Measurements from ENCODE around the gene LHPP.

LHPP gene

GRCh38 chr10:124448696-124449169, 12.9 kb upstream of the LHPP start:
- no peak for DNase-seq

DNA sequence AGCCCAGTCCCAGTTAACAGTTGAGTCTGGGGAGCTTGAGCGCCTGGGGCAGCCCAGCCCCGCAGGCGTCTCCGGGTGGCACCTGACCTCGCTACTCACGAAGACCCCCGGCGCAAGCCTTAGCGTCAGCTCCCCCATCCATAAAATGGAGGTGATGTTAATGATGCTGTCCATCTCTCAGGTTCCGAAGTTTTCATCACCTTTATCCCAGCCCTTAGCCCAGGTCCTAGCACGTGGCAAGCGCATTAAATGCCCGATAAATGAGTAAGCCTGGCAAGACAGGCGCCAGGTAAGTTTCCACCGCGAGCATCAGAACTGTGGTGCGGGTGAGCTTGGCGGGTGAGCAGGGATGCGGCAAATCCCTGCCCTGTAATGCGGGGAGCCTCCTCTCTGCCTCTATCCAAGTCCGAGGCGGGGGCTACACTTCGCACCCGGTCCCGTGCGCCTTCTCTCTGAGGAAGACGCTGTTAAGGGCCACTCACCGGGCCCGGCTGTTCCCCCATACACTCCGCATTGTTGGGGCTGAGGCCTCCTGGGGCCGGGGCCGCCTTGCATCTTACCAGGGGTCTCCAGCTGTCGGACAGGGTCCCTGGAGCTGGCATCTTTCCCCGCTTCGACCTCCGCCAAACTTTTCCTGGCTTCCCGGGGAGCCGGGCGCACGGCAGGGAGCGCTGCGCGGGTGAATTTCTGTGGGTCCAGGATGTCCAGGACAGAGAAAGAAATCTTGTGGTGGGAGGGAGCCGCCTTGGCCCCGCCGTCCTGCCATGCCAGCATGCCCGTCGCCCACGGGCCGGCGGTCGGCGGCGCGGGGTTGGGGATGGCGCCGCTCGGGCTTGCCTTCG, 12.2 kb upstream of the LHPP start:
- no peak for DNase-seq

DNA sequence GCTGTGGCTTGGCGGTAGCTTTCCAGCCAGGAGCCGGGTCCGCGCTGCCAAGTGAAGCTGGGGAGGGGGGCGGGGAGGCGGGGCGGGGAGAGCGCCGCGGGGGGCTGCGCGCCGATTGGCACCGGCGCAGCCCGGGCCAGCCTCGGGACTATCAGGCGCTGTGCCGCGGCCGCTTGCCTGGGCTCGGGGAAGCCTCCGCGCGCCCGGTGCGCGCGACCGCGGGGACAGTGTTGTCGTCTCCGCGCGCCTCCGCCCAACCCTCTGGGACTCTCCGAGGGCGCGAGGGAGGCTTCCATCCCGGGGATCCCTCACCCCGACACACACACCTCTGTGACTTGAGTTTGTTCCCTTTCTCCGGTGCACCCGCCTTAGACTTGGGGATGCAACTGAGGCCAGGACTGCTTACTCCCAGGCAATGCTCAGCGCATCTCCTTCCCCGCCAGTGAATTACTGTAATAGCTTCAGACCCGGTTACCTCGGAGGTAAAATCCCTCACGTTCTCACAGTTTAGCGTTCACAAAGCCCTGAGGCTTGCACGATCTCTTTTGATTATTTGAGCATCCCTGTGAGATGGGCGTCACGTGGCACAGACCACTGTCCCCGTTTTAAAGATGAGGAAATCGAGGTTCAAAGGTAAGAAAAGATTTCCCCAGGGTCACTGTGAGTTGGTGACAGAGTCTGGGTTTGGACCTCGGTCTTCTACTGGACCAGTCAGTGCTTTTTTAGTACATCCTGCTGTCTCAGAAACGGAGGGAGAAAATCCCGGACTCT, 11.4 kb upstream of the LHPP start, which contains the start of gene NKX1-2:
Gene NKX1-2 (minus strand): TSS at position 24 of the 771 bp plus-strand sequence. CDS start 92 bp downstream, outside the sequence.
- DNase-seq: no peak

DNA sequence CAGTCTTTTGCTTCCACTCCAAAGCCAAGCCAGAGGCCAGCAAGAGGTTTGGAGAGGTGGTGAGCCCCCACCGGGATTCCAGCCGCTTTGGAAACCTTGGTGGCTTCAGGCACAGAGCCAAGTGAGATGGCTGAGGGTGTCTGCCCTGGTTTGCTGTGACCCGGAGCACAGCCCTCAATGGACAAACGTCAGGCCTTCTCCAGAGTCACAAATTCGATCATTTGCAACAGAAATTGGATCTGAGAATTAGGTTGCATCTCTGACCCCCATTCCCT, 10.9 kb upstream of the LHPP start:
- no peak for DNase-seq

DNA sequence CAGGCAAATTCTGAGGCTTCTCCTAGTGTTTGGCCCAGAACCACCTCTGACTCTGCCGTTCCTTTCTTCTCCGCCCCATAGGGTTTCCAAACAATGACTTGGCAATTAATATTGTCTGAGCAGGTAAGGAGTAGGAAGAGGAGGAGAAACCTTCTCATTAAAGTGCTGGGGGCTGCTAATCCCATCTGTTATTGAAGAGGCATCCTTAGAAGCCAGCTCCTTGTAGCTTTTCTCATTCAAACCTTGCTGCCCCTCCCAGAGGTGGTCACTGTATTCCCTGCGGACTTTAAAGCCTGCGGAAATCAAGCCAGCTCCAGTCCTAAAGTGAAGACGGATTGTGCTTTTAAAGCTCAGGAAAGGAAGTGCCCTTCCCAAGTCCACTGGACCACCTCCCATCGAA, 10.3 kb upstream of the LHPP start:
- DNase-seq: no peak

GRCh38 chr10:124453960-124454610, 7.5 kb upstream of the LHPP start:
- DNase-seq: no peak

GRCh38 chr10:124455441-124455840, 6.2 kb upstream of the LHPP start:
- DNase-seq: no peak

- DNase-seq: no peak
Observed at GRCh38 chr10:124458473-124458872, 3.1 kb upstream of the LHPP start.

DNA sequence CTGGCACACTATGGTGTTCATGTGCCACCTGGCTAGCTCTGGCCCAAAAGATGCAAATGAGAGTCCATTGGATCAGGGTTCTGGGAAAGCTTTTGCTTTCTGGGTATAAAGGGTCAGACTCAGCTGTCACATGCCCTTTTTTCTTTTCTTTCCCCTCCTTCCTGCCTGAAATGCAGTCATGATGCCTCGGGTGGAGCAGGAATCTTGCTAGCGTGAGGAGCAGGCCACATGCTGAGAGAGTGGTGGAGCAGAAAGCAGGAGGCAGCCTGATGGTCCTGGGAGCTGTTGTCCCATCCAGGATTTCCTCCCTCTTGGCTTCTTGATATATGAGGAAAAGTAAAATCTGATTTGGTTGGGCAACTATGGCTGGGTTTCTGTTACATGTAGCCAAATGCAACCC, 2.7 kb upstream of the LHPP start:
- no peak for DNase-seq

- DNase-seq: no peak
Observed at GRCh38 chr10:124459395-124459794, 2.2 kb upstream of the LHPP start.

DNA sequence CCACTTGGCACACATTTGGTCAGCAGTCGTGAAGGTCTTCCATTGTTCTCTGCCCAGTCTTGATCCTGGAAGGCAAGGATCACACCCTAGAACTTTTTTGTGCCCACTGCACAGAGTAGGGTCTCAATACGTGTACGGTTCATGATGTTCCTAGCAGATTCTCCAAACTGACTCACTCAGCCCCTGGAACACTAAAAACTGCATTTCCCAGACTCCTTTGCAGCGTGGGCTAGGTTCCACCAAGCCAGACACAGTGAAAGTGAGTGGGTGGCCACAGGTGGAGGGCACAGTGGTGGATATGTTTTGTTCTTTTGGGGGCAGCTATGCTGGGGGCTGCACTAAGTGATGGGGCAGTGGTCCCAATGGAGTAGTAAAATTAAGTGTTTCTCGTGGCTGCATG, 1.5 kb upstream of the LHPP start:
- DNase-seq: no peak

- no peak for DNase-seq
Observed at GRCh38 chr10:124462348-124462695, 699 bp downstream of the LHPP start.

DNA sequence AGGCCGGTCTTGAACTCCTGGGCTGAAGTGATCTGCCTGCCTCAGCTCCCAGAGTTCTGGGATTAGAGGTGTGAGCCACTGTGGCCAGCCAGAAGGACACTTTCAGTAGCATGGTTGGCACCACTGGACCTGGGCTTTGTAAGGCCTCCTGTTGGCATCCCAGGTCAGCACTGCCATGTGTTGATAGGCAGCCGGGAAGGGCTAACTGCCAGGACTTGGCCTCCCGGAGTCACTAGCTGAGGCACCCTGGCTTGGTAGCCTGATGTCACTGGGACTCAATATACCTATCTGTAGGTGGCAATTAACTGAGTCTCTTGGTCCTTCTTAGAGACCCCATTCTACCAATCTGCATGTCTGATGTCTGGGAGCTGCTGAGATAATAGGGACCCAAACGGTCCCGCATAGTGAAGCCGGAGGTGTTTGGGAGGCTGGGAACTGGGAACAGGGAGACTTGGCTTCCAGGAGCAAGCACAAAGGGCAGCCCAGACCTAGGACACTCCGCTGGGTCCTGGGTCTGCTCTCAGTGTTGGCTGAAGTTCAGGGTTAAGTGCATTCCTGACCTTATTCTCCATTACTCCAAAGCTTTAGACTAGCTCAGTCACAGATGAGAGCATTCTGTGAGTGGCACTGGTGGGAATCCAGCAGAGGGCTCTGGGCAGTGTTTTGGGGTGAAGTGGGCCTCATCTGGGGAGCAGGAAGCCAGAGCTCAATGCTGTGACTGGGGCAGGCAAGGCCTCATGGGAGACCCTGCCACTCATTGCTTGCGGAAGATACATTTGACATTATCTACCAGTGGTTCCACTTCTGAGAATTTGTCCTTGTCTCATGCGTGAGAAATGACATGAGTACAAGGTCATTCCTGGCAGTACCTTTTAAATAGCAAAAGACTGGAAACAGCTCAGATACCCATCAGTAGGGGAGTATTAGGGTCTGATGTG, 2.7 kb downstream of the LHPP start:
- no peak for DNase-seq

GRCh38 chr10:124465003-124465776, 3.6 kb downstream of the LHPP start:
- DNase-seq: no peak

GRCh38 chr10:124465777-124466488, 4.3 kb downstream of the LHPP start:
- no peak for DNase-seq

- no peak for DNase-seq
Observed at GRCh38 chr10:124467165-124467564, 5.5 kb downstream of the LHPP start.

DNA sequence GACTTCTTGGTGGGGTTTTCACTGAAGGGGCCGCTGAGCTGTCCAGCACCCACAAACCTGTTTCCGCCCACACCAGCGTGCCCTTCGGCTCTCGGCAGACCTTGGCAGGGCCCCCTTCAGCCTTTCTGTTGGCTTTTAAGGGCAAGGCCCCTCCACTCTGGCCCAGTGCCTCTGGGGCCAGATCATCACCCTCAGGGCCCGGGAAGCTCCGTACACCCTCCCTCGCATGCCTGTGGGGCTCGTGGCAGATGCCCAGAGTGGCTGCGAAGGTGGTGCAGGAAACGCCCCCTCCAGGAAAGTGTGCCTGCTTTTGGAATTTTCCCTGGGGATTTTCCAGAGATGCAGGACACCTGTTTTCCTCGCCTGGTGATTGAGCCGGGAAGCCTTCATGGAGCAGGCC, 7.0 kb downstream of the LHPP start:
- no peak for DNase-seq

- DNase-seq: no peak
Observed at GRCh38 chr10:124469956-124470484, 8.4 kb downstream of the LHPP start.

GRCh38 chr10:124470544-124471434, 9.2 kb downstream of the LHPP start:
- no peak for DNase-seq

DNA sequence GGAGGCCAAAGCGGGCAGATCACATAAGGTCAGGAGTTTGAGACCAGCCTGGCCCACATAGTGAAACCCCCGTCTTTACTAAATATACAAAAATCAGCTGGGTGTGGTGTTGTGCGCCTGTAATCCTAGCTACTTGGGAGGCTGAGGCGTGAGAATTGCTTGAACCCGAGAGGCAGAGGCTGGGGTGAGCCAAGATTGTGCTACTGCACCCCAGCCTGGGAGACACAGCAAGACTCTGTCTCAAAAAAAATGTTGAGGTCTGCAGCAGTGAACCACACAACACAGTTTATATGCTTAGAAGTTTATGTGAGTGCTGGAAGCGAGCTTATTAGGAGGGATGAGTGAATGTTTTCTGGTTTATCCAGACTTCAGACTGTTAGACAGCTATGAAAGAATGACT, 10.4 kb downstream of the LHPP start:
- DNase-seq: no peak

Data from fibroblast of skin of right biceps (primary cell).